GM21576 (cell line): ENCODE data around the gene RGSL1.

ENCODE experiments used
- ATAC-seq: cut with Tn5 transposase; IDR thresholded peaks from one replicate; pipeline ENCODE4 v1.9.1; 2021; ENCODE audit warnings: mild to moderate bottlenecking, moderate library complexity; ENCODE audit not compliant: unreplicated experiment

The RGSL1 gene

GRCh38 chr1:182587666-182588499, 137.9 kb downstream of the RGSL1 start:
- ATAC-seq = no peak

- peak; percentile 87 for ATAC-seq
Observed at GRCh38 chr1:182588500-182589396, 138.8 kb downstream of the RGSL1 start, which contains the start of gene RNASEL. Gene RNASEL (minus strand): TSS chr1:182589256. CDS start chr1:182586806, 2,450 bp downstream.

GRCh38 chr1:182589520-182589919, 139.6 kb downstream of the RGSL1 start:
- no peak for ATAC-seq

GRCh38 chr1:182589931-182590330, 140.0 kb downstream of the RGSL1 start:
- ATAC-seq = no peak

GRCh38 chr1:182595641-182596240, 145.8 kb downstream of the RGSL1 start:
- ATAC-seq = no peak

- no peak for ATAC-seq
Observed at GRCh38 chr1:182596934-182597333, 147.0 kb downstream of the RGSL1 start.

GRCh38 chr1:182598296-182598695, 148.3 kb downstream of the RGSL1 start:
- no peak for ATAC-seq

- no peak for ATAC-seq
Observed at GRCh38 chr1:182599339-182599738, 149.4 kb downstream of the RGSL1 start.

GRCh38 chr1:182600036-182600713, 150.2 kb downstream of the RGSL1 start:
- no peak for ATAC-seq

GRCh38 chr1:182600745-182601415, 150.9 kb downstream of the RGSL1 start:
- ATAC-seq = no peak

- ATAC-seq = no peak
Observed at GRCh38 chr1:182601416-182601786, 151.5 kb downstream of the RGSL1 start.

GRCh38 chr1:182601913-182602312, 152.0 kb downstream of the RGSL1 start:
- ATAC-seq = no peak

GRCh38 chr1:182602935-182603645, 153.1 kb downstream of the RGSL1 start:
- no peak for ATAC-seq

GRCh38 chr1:182603646-182604174, 153.8 kb downstream of the RGSL1 start:
- ATAC-seq = no peak

- peak; percentile 85 for ATAC-seq
Observed at GRCh38 chr1:182604175-182605164, 154.5 kb downstream of the RGSL1 start, which contains the start of gene RGS16. Gene RGS16 (minus strand): TSS chr1:182604389. CDS start chr1:182604259, 130 bp downstream.

GRCh38 chr1:182607566-182607965, 157.6 kb downstream of the RGSL1 start:
- ATAC-seq = no peak

GRCh38 chr1:182608236-182608635, 158.3 kb downstream of the RGSL1 start:
- no peak for ATAC-seq
